HepG2 (cell line): ENCODE data around the gene PCAT6.

Experiments used
- CTCF ChIP-seq: sonication (generic); formaldehyde crosslinking; IDR thresholded peaks from 2 replicates; pipeline ENCODE4 v1.5.0; 2020; ENCODE audit warnings: mild to moderate bottlenecking, missing genetic modification reagents, moderate library complexity
- FOSL2 ChIP-seq: sonication (generic); formaldehyde crosslinking; IDR thresholded peaks from 2 replicates; pipeline ENCODE4 v1.4.0; 2020; ENCODE audit warnings: missing genetic modification reagents
- FOXJ3 ChIP-seq: sonication (generic); formaldehyde crosslinking; IDR thresholded peaks from 2 replicates; pipeline ENCODE4 v1.4.0; 2020; ENCODE audit warnings: missing genetic modification reagents, mild to moderate bottlenecking, borderline replicate concordance
- KAT8 ChIP-seq: IDR thresholded peaks from 2 replicates; pipeline ENCODE4 v1.6.1; 2016; ENCODE audit warnings: missing genetic modification reagents, missing compliant biosample characterization
- NONO ChIP-seq, 2 experiments: fragments of 450-650 bp in 1 of 2; sonication (generic) in 1 of 2; formaldehyde crosslinking in 1 of 2; IDR thresholded peaks in 1 of 2; conservative IDR thresholded peaks in 1 of 2; 2 replicates each; pipeline versions ENCODE4 v1.6.1 to v1.8.0; 2017 to 2022; ENCODE audit warnings: mild to moderate bottlenecking in 1 of 2, missing genetic modification reagents in 1 of 2, moderate library complexity in 1 of 2
- POLR2A ChIP-seq, 2 experiments: IDR thresholded peaks; 2 replicates each; pipeline ENCODE4 v1.6.1; 2011; ENCODE audit warnings: low read depth in 2 of 2, low read length in 2 of 2, mild to moderate bottlenecking in 1 of 2, moderate library complexity in 1 of 2; ENCODE audit not compliant: insufficient read depth in 1 of 2
- SAFB2 ChIP-seq: sonication (generic); formaldehyde crosslinking; IDR thresholded peaks from 2 replicates; pipeline ENCODE4 v1.5.1; 2020; ENCODE audit warnings: missing genetic modification reagents, low read depth, mild to moderate bottlenecking, borderline replicate concordance
- SRSF9 ChIP-seq: fragments of 200-400 bp; formaldehyde crosslinking; IDR thresholded peaks from 2 replicates; pipeline ENCODE4 v1.6.1; 2018; ENCODE audit warnings: borderline replicate concordance, mild to moderate bottlenecking, low read depth, low read length; ENCODE audit not compliant: insufficient read depth, poor library complexity, severe bottlenecking
- SUZ12 ChIP-seq: fragments of 150-350 bp; IDR thresholded peaks from 2 replicates; pipeline ENCODE4 v1.6.1; 2014; ENCODE audit warnings: low read depth, low read length
- TCF7 ChIP-seq: sonication (generic); IDR thresholded peaks from 2 replicates; pipeline ENCODE4 v1.6.1; 2016; ENCODE audit warnings: antibody characterized with exemption, low read depth

- TF ChIP-seq TCF7 (no peak), KAT8 (CRISPR knock-in tag) (no peak), SRSF9 (no peak), CTCF (CRISPR knock-in tag) (no peak), SUZ12 (no peak), FOSL2 (CRISPR knock-in tag) (no peak), NONO (IDR thresholded peaks at IDR 0.05) (no peak), NONO (CRISPR knock-in tag; conservative IDR thresholded peaks at IDR 0.05) (no peak), FOXJ3 (no peak), POLR2A (IDR thresholded peaks at IDR 0.05; ENCODE audit: insufficient read depth in 1 of 2, low read depth in 2 of 2, low read length in 2 of 2) (no peak), SAFB2 (no peak)
Measured at GRCh38 chr1:202798260-202798659, 12.5 kb upstream of the PCAT6 start.
